HG02840 (cell line): ENCODE measurements around the gene OR2A12.
"Not testable (repeated sequence)": the region's sequence is repeated elsewhere in the genome, so short reads cannot be mapped to it uniquely, and the experiment has no call there.

Experiments
- ATAC-seq: cut with Tn5 transposase; IDR thresholded peaks from one replicate; pipeline ENCODE4 v1.9.1; 2021; ENCODE audit warnings: mild to moderate bottlenecking, moderate library complexity, moderate number of reproducible peaks; ENCODE audit not compliant: unreplicated experiment, low FRiP score

The OR2A12 gene

DNA sequence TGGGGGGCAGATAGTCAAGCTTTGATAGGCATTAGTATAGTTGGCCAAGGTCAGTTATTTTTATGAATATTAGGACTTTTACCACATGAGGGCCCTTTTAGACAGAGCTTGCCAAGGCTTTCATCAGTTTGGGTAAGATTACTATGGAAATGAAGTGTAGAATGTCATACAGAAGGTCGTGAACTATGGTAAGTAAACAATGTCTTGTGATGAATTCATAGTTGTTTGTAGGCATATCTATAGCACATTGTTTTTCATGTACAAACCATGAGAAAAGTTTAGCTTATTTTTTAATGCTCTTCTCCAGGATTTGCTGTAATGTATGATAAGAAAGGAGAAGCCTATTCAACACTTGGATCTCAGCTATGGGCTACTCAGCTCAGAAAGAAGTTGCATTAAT is 27.6 kb downstream of the OR2A12 start:
- ATAC-seq: no peak

- ATAC-seq: no peak
Measured at GRCh38 chr7:144118341-144118740, 32.3 kb downstream of the OR2A12 start.

DNA sequence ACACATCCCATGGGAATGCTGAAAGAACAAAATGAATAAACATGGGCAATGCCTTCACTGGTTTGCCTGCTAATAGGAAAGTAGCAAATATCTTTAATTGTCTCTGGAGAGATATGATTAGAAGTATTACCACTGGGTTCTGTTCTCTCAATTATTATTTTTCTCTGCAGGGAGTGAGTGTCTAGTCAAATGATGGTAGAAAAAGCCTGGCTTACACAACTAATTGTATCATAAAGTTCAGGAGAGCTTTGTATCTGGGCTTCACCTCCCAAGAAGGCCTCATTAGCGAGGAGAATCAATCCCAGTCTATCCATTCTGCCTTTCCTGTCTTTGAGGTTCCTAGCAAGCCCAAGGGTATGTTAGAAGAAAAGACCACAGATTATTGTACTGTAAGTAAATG is 36.8 kb downstream of the OR2A12 start, which contains the start of gene OR2A14:
Gene OR2A14, plus strand, starts transcription at position 301 of the 400 bp plus-strand sequence. CDS start 5,937 bp downstream, outside the sequence.
- no peak for ATAC-seq

GRCh38 chr7:144127714-144128334 is 41.7 kb downstream of the OR2A12 start:
- ATAC-seq: peak; percentile 96

GRCh38 chr7:144129601-144130000 is 43.5 kb downstream of the OR2A12 start:
- ATAC-seq: not testable (repeated sequence)

DNA sequence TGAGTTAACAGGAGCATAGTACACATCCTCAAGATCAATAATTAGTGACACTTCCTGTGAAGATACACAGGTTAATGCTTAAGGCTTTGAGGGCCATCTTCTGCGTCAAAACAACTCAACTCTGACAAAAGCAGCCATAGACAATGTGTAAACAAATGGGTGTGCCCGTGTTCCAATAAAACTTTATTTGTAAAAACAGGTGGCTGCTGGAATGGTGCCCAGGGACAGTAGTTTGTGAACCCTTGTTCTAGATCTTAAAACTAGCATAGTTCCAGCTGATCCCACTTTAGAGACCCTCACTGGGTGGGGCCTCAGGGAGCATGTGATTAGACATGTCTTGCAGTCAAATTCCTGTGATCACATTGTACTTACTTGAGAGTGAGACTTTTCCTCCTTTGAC is 44.7 kb downstream of the OR2A12 start:
- no peak for ATAC-seq

- no peak for ATAC-seq
Measured at GRCh38 chr7:144132262-144132661, 46.2 kb downstream of the OR2A12 start.

DNA sequence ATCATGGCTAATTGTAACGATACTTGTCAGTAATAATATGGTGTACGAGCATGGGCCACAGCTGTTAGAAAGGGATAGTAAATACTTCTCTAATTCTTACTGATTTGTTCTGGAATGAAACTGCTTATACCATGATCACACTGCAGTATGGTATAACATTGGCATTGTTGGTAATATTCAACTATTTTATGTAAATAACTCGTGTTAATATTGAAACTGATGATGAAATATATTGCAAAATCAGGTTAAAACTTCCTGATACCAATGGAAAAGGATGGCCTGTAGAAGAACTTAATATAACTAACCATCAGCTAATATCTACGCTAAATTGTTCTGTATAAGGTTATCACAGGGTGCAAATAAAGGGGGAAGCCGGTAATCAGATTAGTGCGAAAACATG is 47.2 kb downstream of the OR2A12 start:
- ATAC-seq: no peak

GRCh38 chr7:144134116-144134515 is 48.0 kb downstream of the OR2A12 start:
- ATAC-seq: no peak

DNA sequence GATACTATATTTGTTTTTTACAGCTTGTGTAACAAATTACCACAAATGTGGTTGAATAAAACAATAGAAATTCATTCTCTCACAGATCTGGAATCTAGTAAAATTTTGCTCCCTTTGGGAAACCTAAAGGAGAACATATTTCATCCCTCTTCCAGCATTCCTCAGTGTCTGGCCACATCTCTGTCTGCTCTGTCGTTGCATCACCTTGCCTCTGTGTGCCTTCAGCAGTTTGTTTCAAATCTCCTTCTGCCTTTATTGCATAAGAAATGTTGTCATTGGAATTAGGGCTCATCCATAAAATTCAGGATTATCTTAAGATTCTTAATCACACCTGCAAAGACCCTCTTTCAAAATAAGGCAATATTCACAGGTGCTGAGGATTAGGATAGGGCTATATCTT is 51.4 kb downstream of the OR2A12 start:
- ATAC-seq: no peak

- no peak for ATAC-seq
Measured at GRCh38 chr7:144142187-144142586, 56.1 kb downstream of the OR2A12 start.

- ATAC-seq: no peak
Measured at GRCh38 chr7:144144426-144144825, 58.3 kb downstream of the OR2A12 start.

DNA sequence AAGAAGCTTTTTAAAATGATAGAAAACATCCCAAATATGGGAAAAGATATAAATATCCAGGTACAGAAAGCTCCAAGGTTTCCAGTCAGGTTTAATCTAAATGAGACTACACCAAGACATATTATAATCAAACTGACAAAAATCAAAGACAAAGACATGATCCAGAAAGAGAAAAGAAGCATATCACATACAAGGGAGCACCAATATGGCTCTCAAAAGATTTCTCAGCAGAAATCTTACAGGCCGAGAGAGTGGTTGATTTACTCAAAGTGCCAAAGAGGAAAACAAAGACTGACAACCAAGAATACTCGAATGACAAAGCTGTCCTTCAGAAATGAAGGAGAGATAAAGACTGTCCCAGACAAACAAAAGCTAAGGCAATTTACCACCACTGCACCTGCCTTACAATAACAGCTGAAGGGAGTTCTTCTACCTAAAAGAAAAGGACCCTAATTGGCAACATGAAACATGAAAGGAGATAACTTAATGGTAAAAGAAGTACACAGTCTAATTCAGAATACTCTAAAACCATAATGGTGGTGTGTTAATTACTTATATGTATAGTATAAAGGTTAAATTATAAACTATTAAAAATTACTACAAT is 62.2 kb downstream of the OR2A12 start:
- no peak for ATAC-seq
